DMS53 (cell line): ENCODE results near the gene DMAP1.
A peak's percentile ranks its signal among the peaks of the same experiment; 100 is the strongest.
"Not testable (repeated sequence)": the region's sequence is repeated elsewhere in the genome, so short reads cannot be mapped to it uniquely, and the experiment has no call there.

Source experiments
- DNase-seq: peaks from one replicate; lab custom pipeline; 2025; lab: John Stamatoyannopoulos, UW

DMAP1 gene, protein sequence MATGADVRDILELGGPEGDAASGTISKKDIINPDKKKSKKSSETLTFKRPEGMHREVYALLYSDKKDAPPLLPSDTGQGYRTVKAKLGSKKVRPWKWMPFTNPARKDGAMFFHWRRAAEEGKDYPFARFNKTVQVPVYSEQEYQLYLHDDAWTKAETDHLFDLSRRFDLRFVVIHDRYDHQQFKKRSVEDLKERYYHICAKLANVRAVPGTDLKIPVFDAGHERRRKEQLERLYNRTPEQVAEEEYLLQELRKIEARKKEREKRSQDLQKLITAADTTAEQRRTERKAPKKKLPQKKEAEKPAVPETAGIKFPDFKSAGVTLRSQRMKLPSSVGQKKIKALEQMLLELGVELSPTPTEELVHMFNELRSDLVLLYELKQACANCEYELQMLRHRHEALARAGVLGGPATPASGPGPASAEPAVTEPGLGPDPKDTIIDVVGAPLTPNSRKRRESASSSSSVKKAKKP

DNA sequence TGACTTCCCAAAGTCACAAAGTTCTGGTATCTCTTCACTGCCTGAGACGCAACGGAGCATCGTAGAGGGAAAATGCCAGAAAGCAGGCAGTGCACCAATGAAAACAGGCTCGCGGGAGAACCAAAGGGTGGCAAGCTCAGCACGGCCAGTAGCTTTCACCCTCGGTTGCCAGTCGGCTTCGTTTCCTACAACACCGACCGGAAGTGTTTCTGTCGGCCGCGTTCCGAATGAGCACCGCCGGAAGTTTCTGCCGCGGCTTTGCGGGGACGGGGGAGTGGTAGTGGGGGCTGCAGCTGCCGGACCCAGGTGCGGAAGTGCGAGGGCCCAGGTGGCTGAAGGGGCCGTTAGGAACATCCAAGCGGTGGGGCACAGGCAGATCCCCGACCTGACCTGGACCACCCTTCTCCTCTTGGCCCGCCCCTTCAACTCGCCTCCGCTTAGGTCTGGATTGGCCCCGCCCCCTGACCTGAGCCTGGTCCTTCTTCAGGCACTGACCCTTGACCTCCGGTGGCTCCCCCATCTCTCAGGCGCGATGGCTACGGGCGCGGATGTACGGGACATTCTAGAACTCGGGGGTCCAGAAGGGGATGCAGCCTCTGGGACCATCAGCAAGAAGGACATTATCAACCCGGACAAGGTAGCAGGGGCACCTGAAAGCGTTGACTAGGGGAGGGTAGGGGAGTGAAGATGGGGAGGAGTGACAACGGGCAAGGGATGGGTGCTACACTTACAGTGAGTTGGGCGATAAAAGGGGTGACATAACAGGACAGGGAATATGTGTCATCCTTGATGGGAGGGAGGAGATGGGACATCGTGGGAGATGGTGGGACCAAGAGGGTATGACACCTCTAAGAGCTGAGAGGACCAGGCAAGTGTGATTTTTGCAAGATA is at the start of gene DMAP1:
TSS of gene DMAP1 (plus strand) at position 250 of the 891 bp plus-strand sequence. CDS start at position 533, 283 bp downstream.
- peak; percentile 94 for DNase-seq

GRCh38 chr1:44168520-44169098 is 44.7 kb upstream of the DMAP1 start:
- DNase-seq: no peak

GRCh38 chr1:44170281-44170823 is 42.9 kb upstream of the DMAP1 start:
- DNase-seq: no peak

- DNase-seq: peak; percentile 7
Observed at GRCh38 chr1:44174630-44175029, 38.6 kb upstream of the DMAP1 start.

DNA sequence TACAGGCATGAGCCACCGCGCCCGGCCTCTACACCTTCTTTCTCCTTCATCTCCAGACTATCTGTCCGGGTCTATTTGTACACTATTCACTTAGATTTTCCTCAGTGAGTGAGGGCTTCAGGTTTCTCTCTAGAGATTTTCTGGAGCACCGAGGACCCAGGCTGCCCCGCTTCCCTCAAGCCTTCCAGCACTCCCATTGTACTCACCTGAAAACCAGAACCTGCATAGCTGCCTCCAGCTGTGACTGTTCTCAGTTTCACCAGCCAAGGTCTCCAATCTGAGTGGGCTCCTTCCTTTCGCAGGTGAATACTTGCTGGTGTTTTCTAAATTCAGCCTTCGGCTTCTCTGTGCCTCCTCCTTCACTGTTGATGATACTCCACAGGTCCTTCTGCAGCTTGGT is 12.9 kb upstream of the DMAP1 start:
- no peak for DNase-seq

- DNase-seq: not testable (repeated sequence)
Observed at GRCh38 chr1:44206545-44206944, 6.7 kb upstream of the DMAP1 start.

DNA sequence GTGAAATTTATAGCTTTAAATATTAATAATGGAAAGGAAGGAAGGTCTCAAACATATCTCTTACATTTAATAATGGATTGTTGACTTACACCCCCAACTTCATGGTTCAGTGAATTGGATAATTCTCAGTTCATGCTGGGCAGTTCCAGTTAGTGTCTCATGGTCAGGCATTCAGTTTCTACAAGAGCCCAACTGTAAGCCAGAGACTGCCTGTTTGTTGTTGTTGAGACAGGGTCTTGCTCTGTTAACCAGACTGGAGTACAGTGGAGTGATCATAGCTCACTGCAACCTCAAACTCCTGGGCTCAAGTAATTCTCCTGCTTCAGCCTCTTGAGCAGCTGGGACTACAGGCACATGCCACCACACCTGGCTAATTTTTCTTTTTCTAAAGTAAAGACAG is 5.0 kb upstream of the DMAP1 start:
- DNase-seq: no peak

DNA sequence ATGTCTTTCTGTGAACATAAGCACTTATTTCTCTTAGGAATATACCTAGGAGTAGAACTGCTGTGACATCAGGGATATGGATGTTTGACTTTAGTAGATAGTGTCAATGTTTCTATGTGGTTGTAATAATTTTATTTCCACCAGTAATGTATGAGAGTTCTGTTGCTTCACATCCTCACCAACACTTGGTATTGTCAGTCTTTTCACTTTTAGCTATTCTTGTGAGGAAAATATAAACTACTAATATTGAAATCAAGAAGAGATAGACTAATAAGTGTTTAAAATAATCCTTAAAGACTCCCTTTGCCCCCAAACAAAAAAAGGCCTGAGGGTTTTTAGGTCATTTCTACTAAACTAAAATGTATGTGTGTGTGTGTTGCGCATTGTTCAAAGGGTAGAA is 2.7 kb upstream of the DMAP1 start:
- no peak for DNase-seq

- peak; percentile 39 for DNase-seq
Observed at GRCh38 chr1:44212355-44213221, 683 bp upstream of the DMAP1 start.

- DNase-seq: peak; percentile 96
Observed at GRCh38 chr1:44217809-44218410, 4.6 kb downstream of the DMAP1 start.

- DNase-seq: no peak
Observed at GRCh38 chr1:44218503-44219300, 5.4 kb downstream of the DMAP1 start.

DNA sequence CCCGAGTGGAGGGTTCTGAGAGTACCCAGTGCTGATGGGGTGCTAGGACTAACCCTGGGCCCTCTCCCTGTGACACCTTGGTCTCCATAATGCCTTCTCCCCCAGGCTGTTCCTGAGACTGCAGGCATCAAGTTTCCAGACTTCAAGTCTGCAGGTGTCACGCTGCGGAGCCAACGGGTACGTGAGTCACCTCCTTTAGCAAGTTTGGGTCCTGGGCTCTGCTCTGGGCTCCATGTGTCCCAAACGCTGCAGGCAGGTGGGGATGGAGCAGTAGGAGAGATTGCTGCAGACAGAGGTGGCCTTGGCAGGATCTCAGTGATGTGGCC is 6.0 kb downstream of the DMAP1 start:
- DNase-seq: no peak

- no peak for DNase-seq
Observed at GRCh38 chr1:44220001-44220751, 6.9 kb downstream of the DMAP1 start.

GRCh38 chr1:44220755-44221154 is 7.5 kb downstream of the DMAP1 start:
- no peak for DNase-seq

GRCh38 chr1:44221769-44222168 is 8.5 kb downstream of the DMAP1 start:
- no peak for DNase-seq

DNA sequence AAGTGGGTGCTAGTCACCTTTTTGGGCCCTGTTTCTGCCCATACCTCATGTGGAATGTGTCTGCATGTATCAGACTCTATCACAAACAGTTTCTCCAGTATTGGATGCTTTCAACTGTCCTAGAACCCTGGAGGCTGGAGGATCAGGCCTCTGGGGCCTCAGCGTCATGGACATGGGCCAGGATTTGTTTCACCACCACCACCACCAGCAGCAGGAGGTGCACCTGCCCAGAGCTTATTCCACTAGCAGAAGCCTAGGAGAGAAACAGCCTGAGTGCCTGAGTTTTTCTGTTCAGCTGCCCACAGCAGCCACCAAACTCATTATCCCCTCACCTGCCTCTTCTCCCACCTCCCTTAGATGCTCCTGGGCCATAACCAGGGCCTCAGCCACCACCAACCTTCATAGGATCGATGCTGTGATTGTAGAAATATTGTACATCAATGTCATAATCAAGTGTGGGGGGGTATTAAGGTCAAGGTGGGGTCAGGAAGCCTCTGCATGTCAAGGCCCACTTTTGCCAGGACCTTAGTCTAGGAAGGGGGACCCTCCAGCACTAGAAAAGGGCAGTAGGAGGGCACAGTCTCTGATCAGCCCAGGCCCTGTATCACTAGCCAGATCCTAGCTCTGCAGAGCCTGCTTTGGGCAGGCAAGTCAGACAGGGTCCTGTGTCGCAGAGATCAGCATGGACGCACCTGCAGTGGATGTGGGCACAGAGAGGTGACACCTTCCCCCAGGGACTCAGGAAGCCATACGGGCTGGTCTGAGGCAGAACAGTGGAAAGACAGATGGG is 9.3 kb downstream of the DMAP1 start:
- DNase-seq: peak; percentile 27

DNA sequence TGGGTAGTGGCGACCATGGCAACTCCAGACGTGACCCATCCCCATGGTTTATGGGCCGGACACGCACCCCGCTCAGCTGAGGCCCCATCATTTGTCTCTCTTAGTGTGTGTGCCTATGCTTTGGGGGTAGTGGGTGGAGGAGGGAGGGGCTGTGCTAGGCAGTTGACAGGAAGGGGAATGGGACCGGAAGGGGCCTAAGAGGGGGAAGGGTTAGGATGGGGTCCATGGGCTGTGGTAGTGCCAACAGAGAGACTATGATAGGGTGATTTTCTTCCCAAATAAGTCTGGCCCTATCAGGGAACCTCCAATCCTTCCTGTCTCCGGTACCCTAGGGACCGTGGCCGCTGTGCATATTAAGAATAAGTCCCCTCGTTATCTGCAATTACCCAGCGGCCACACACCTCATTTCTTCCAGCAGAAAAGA is 9.9 kb downstream of the DMAP1 start:
- DNase-seq: no peak

- DNase-seq: peak; percentile 50
Observed at GRCh38 chr1:44225761-44226160, 12.5 kb downstream of the DMAP1 start.
